Stomach (tissue), 4 donors: ENCODE measurements around the gene SESN2.

Source experiments
- EP300 ChIP-seq: sonication (generic); formaldehyde crosslinking; IDR thresholded peaks from one replicate; pipeline ENCODE4 v1.6.1; 2017; ENCODE audit warnings: antibody characterized with exemption
- POLR2AphosphoS5 ChIP-seq, 3 donors: sonication (generic); formaldehyde crosslinking; IDR thresholded peaks; one replicate each; pipeline ENCODE4 v1.6.1; 2016; ENCODE audit warnings: antibody characterized with exemption in 3 of 3
- TF ChIP-seq, protein P1 (sequence below), 7 experiments: fragments of 450-650 bp in 4 of 7; fragments of 200-600 bp in 3 of 7; sonication (generic) in 3 of 7; IDR thresholded peaks; one replicate each; pipeline ENCODE4 v1.5.1; 2016 to 2019; ENCODE audit warnings: antibody characterized with exemption in 7 of 7, control low read depth in 2 of 7, mild to moderate bottlenecking in 1 of 7

DNA sequence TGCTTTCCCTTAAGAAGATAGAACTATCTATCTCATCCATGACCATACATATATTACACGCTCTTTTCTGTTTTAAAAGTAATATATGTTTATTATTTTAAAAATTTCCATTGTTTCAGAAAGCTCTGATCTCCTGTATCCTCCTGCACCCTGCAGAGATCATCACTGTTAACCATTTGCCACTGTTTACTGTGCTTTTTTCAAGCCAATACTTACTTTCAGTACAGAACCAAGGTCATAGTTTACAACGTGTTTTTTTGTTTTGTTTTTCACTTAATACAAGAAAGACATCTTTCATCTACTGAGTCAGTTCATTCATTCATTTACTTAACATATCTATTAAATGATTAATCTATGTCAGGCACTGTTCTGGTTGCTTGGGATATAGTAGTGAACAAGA, 10.2 kb downstream of the SESN2 start:
- TF ChIP-seq POLR2AphosphoS5 (IDR thresholded peaks at IDR 0.05) (no peak), EP300 (no peak)
- TF ChIP-seq, protein P1, sequence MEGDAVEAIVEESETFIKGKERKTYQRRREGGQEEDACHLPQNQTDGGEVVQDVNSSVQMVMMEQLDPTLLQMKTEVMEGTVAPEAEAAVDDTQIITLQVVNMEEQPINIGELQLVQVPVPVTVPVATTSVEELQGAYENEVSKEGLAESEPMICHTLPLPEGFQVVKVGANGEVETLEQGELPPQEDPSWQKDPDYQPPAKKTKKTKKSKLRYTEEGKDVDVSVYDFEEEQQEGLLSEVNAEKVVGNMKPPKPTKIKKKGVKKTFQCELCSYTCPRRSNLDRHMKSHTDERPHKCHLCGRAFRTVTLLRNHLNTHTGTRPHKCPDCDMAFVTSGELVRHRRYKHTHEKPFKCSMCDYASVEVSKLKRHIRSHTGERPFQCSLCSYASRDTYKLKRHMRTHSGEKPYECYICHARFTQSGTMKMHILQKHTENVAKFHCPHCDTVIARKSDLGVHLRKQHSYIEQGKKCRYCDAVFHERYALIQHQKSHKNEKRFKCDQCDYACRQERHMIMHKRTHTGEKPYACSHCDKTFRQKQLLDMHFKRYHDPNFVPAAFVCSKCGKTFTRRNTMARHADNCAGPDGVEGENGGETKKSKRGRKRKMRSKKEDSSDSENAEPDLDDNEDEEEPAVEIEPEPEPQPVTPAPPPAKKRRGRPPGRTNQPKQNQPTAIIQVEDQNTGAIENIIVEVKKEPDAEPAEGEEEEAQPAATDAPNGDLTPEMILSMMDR (IDR thresholded peaks at IDR 0.05), result no peak
